Measurements from ENCODE around the gene COL20A1.

Gene COL20A1

GRCh38 chr20:63273635-63274380, 19.2 kb upstream of the COL20A1 start:
- TF ChIP-seq, protein P1, sequence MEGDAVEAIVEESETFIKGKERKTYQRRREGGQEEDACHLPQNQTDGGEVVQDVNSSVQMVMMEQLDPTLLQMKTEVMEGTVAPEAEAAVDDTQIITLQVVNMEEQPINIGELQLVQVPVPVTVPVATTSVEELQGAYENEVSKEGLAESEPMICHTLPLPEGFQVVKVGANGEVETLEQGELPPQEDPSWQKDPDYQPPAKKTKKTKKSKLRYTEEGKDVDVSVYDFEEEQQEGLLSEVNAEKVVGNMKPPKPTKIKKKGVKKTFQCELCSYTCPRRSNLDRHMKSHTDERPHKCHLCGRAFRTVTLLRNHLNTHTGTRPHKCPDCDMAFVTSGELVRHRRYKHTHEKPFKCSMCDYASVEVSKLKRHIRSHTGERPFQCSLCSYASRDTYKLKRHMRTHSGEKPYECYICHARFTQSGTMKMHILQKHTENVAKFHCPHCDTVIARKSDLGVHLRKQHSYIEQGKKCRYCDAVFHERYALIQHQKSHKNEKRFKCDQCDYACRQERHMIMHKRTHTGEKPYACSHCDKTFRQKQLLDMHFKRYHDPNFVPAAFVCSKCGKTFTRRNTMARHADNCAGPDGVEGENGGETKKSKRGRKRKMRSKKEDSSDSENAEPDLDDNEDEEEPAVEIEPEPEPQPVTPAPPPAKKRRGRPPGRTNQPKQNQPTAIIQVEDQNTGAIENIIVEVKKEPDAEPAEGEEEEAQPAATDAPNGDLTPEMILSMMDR (conservative IDR thresholded peaks at IDR 0.05), result no peak
- TF ChIP-seq ZFX (IDR thresholded peaks at IDR 0.05), result no peak
- peak overlapping the region; percentile 86 for H3K27ac ChIP-seq

DNA sequence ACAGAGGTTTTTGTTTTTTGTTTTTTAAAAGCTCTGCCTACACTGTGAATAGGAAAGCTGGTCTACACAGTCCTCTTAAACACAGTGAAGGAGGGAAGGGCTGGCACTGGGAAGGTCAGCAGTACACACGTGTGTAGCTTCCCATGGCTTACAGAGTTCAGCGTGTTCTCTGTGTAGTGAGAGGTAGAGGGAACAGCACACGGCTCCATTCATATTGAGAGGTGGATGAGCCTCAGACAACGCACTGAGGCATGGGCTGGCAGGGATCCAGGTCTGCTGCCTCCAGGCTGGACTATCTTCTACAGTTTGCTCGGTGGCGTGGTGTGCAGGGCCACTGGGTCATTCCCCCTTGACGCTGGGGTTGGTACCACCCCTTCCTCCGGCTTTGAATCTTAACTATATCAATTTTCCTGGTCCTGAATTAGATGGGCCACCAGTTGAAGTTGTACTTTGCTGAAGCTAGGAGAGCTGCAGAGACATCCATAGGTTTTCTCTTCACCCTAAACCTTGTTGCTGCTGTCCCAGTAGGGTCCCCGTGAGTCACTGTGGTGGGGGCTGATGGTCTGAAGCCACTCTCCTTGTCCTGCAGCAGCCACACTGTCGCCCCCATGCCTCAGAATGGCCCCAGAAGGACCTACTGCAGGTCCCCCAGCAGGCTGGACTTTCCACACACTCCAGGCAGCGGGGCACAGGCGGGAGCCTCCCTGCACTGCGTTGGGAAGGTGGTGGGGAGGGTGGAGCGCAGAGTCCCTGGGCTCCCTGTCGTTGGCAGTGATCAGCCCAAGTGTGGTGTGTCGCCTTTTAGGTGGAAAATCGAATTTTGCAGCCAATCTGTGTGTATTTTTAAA, 18.4 kb upstream of the COL20A1 start:
- TF ChIP-seq, protein P1 (conservative IDR thresholded peaks at IDR 0.05), result no peak
- no peak for TF ChIP-seq ZFX (IDR thresholded peaks at IDR 0.05)
- H3K27ac ChIP-seq, result no peak overlapping the region

GRCh38 chr20:63275825-63276224, 17.2 kb upstream of the COL20A1 start:
- no peak for TF ChIP-seq ZFX (IDR thresholded peaks at IDR 0.05)
- TF ChIP-seq, protein P1 (conservative IDR thresholded peaks at IDR 0.05), result no peak
- H3K27ac ChIP-seq, result no peak overlapping the region

- H3K27ac ChIP-seq, result no peak overlapping the region
- TF ChIP-seq, protein P1 (conservative IDR thresholded peaks at IDR 0.05), result no peak
- no peak for TF ChIP-seq ZFX (IDR thresholded peaks at IDR 0.05)
Observed at GRCh38 chr20:63276956-63277355, 16.0 kb upstream of the COL20A1 start.

DNA sequence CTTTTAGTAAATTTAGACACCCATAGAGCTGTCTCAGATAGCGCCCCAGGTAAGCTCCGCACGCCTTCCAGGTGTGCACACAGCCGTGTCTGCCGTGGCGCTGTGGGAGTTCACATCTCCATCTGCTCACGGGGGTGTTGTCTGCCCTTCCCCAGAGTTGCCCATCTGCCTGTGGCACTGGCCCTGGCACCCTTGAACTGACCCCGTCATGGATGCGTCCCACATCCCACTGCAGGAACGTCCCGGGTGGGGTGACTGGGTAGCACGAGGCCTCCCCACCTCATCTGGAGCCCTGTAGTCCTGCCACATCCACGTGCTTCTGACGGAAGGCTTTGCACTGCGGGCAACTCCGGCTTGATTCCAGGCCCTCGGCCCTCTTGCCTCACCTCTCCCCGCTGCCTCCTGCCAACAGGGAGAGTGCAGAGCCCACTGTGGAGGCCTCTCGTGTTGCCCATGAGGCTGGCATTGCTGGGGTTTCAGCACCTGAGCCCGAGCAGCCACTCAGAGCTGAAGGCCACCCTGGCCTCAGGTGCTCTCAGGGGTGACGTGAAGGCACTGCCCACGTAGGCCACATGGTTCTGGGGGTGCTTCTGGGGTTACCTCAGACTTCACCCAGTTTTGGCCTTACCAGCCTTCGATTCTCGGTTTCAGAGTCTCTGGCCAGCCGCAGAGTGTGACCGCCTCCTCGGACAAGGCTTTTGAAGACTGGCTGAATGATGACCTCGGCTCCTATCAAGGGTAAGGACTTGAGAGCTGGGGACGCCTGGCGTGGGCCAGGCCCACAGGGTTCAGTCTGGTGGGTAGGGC, 15.3 kb upstream of the COL20A1 start:
- TF ChIP-seq ZFX (IDR thresholded peaks at IDR 0.05), result no peak
- TF ChIP-seq, protein P1 (conservative IDR thresholded peaks at IDR 0.05), result no peak
- H3K27ac ChIP-seq, result no peak overlapping the region

DNA sequence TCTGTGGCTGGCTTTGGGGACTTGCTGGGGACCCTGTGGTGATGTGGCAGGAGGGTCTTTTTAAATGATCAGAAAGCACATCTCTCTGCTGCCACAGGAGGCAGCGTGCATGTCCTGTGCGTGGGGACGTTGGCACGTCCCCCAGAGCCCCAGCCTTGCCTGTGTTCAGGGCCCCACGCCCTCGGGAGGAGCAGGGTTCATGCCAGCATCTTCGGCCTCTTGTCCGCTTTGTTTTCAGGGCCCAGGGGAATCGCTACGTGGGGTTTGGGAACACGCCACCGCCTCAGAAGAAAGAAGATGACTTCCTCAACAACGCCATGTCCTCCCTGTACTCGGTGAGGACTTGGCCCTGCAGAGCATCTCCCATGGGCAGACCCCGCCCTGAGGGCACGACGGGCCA, 14.3 kb upstream of the COL20A1 start:
- H3K27ac ChIP-seq, result no peak overlapping the region
- TF ChIP-seq, protein P1 (conservative IDR thresholded peaks at IDR 0.05), result no peak
- no peak for TF ChIP-seq ZFX (IDR thresholded peaks at IDR 0.05)
